ENCODE results near the gene CCL15. TPM values are rescaled to one million over a fixed set of nuclear protein-coding genes. Genes with fewer than 3 reads are reported as not detected.
A peak's percentile ranks its signal among the peaks of the same experiment; 100 is the strongest.
"Not testable (repeated sequence)": the region's sequence is repeated elsewhere in the genome, so short reads cannot be mapped to it uniquely, and the experiment has no call there.

CCL15 gene
- total RNA-seq, 1 donor, result not detected

- Histone ChIP-seq H2AFZ (ENCODE audit: low read length) (no peak overlapping the region), H3K27ac (ENCODE audit: low read depth, low read length) (no peak overlapping the region), H3K36me3 (ENCODE audit: insufficient read depth, low read length) (no peaks in the 10 kb centered on the region), H3K79me2 (ENCODE audit: insufficient read depth, low read length) (no peaks in the 10 kb centered on the region), H4K20me1 (ENCODE audit: insufficient read depth, low read length) (no peaks in the 10 kb centered on the region), H3K27me3 (ENCODE audit: insufficient read depth, low read length) (no peaks in the 10 kb centered on the region), H3K4me3 (ENCODE audit: insufficient read depth, low read length) (peak overlapping the region; percentile 19), H3K4me2 (ENCODE audit: insufficient read depth, low read length) (no peak overlapping the region), H3K4me1 (ENCODE audit: insufficient read depth, low read length) (no peaks in the 10 kb centered on the region), H3K9me3 (ENCODE audit: low read depth, low read length) (no peaks in the 10 kb centered on the region)
- DNase-seq (ENCODE audit: insufficient read length, low spot score, missing footprints), result no peak
- no peak for TF ChIP-seq CTCF (IDR thresholded peaks at IDR 0.05; ENCODE audit: extremely low read depth, low read depth, low read length)
Observed at GRCh38 chr17:35998018-35998545, 3.3 kb downstream of the CCL15 start.

DNA sequence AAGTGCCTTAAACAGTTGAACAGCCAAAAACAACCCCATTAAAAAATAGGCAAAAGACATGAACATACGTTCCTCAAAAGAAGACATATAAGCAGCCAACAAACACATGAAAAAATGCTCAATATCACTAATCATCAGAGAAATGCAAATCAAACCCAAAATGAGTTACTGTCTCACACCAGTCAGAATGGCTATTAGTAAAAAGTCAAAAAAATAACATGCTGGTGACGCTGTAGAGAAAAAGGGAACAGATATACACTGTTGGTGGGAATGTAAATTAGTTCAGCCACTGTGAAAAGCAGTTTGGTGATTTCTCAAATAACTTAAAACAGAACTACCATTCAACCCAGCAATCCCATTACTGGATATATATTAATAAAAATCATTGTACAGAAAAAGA is 6.0 kb downstream of the CCL15 start:
- H3K27ac ChIP-seq (ENCODE audit: low read depth, low read length); H4K20me1 ChIP-seq (ENCODE audit: insufficient read depth, low read length); H3K4me1 ChIP-seq (ENCODE audit: insufficient read depth, low read length); H3K9me3 ChIP-seq (ENCODE audit: low read depth, low read length); DNase-seq (ENCODE audit: insufficient read length, low spot score, missing footprints); H3K27me3 ChIP-seq (ENCODE audit: insufficient read depth, low read length); H3K4me2 ChIP-seq (ENCODE audit: insufficient read depth, low read length); H3K4me3 ChIP-seq (ENCODE audit: insufficient read depth, low read length); H3K79me2 ChIP-seq (ENCODE audit: insufficient read depth, low read length); H3K36me3 ChIP-seq (ENCODE audit: insufficient read depth, low read length); H2AFZ ChIP-seq (ENCODE audit: low read length): not testable (repeated sequence)

DNA sequence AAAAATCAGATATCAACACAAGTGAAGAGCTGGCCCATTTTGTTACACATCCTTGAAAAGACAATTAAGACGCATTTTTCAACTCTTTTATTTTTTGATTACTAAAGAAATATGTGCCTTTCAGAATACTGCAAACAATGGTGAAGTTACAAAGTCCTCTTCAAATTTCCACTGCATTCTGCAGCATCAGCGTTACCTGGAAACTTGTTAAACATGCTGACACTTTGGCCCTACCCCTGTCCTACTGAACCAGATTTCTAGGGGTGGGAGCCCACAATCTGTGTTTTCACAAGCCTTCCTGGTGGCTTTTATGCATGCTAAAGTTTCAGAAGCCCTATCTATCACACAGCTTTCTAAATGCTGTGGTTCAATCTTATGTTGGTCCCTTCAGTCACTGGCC is 10.3 kb downstream of the CCL15 start:
- no peak overlapping the region for H3K4me2 ChIP-seq (ENCODE audit: insufficient read depth, low read length)
- no peak overlapping the region for H3K4me3 ChIP-seq (ENCODE audit: insufficient read depth, low read length)
- H3K79me2 ChIP-seq (ENCODE audit: insufficient read depth, low read length), result no peaks in the 10 kb centered on the region
- TF ChIP-seq CTCF (IDR thresholded peaks at IDR 0.05; ENCODE audit: extremely low read depth, low read depth, low read length), result no peak
- no peak overlapping the region for H3K27ac ChIP-seq (ENCODE audit: low read depth, low read length)
- H4K20me1 ChIP-seq (ENCODE audit: insufficient read depth, low read length), result no peaks in the 10 kb centered on the region
- DNase-seq (ENCODE audit: insufficient read length, low spot score, missing footprints), result peak; percentile 21
- H3K4me1 ChIP-seq (ENCODE audit: insufficient read depth, low read length), result no peaks in the 10 kb centered on the region
- H2AFZ ChIP-seq (ENCODE audit: low read length), result no peak overlapping the region
- no peaks in the 10 kb centered on the region for H3K36me3 ChIP-seq (ENCODE audit: insufficient read depth, low read length)
- H3K9me3 ChIP-seq (ENCODE audit: low read depth, low read length), result no peaks in the 10 kb centered on the region
- no peaks in the 10 kb centered on the region for H3K27me3 ChIP-seq (ENCODE audit: insufficient read depth, low read length)

- no peaks in the 10 kb centered on the region for H3K9me3 ChIP-seq (ENCODE audit: low read depth, low read length)
- H3K4me2 ChIP-seq (ENCODE audit: insufficient read depth, low read length), result no peak overlapping the region
- no peak for DNase-seq (ENCODE audit: insufficient read length, low spot score, missing footprints)
- H3K27me3 ChIP-seq (ENCODE audit: insufficient read depth, low read length), result peaks cover 3% of the 10 kb centered on the region
- H3K27ac ChIP-seq (ENCODE audit: low read depth, low read length), result no peak overlapping the region
- no peaks in the 10 kb centered on the region for H3K79me2 ChIP-seq (ENCODE audit: insufficient read depth, low read length)
- H3K4me1 ChIP-seq (ENCODE audit: insufficient read depth, low read length), result no peaks in the 10 kb centered on the region
- H3K4me3 ChIP-seq (ENCODE audit: insufficient read depth, low read length), result no peak overlapping the region
- no peak overlapping the region for H2AFZ ChIP-seq (ENCODE audit: low read length)
- no peaks in the 10 kb centered on the region for H4K20me1 ChIP-seq (ENCODE audit: insufficient read depth, low read length)
- H3K36me3 ChIP-seq (ENCODE audit: insufficient read depth, low read length), result no peaks in the 10 kb centered on the region
- TF ChIP-seq CTCF (IDR thresholded peaks at IDR 0.05; ENCODE audit: extremely low read depth, low read depth, low read length), result no peak
Observed at GRCh38 chr17:35988164-35988563, 13.2 kb downstream of the CCL15 start.

All from osteoblast (primary cell).